ENCODE measurements around the gene ABHD17C.

ABHD17C gene

DNA sequence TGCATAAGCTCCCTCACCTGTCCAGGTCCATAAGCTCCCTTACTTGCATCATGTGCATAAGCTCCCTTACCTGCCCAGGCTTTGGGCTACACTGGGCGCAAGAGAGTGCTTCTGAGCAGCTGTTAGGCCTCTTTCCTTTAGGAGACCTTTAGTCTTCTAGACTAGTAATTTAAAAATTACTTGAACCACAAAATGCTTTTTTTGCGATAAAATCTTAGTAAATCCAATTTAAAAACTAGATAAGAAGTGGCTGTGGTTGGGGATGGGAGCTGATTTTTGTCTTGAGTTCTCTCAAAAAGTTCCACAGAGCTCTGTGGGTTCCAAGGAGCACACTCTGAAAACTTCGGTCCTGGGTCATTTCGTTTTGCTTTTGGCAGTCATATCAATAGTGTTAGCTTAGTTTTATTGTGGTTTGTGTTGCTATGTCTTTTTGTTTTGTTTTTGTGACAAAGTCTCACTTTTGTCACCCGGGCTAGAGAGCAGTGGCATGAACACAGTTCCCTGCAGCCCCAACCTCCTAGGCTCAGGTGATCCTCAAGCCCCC, 90.8 kb downstream of the ABHD17C start:
- FAIRE-seq = no peak
- no peak for DNase-seq (ENCODE audit: low spot score)

DNA sequence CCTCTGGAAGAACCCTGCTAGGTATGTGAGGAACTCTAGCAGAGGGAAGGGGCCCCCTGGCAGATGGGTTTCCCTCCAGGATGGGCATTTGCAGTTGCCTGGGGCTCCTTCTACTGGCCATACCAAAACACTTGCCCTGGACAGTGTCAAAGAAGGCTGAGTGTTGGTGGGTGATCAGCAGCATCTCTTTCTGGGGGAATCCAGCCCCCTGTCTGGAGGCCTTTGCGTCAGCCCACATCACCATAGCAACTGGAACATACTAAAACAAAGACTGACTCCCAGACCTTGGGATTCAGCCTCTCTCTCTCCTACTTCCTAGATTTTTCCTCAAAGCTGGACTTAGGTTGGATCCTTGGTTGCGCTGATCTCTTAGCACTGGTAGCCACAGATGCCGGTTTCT, 92.2 kb downstream of the ABHD17C start:
- no peak for DNase-seq (ENCODE audit: low spot score)
- FAIRE-seq = no peak

DNA sequence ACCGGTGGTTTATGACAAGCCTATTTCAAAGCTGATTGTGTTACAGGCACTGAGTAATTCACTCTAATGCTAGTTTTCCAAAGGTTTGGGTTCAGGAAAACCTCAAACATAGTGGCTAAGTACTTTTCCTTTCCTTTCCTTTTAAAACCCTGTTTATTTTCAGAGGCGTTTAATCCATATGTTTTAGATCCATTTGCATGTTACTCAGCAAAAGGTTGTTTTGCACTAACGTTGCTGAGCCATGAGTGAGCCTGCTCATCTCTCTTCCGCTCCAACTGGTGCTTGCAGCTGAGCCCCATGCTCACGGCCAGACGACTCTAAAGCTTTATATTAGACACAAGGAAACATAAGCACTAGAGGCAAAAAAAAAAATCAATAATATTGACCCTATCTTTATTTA, 93.4 kb downstream of the ABHD17C start:
- DNase-seq (ENCODE audit: low spot score) = no peak

DNA sequence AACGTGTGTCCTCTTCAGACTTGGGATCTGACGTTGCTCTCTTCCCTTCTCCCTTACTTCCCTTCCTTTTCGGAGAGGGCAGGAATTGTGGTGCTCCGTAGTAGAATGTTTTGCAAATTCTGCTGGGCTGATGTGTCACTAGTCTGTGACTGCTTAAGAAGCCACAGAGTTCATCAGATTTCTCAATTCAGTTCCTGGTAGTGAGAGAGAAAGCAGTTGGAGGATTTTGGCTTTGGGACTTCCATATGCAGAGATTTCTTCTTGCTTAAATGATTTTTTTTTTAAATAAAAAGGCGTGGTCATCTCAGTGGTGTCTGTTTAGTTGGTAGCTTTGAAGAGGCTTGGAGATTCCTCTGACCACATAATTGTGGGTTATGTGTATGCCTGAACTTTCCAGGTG, 94.2 kb downstream of the ABHD17C start:
- FAIRE-seq (peak; percentile 48), DNase-seq (ENCODE audit: low spot score) (peak; percentile 11)

More for the DNA sequence above, 93.4 kb downstream of the ABHD17C start:
- no peak for FAIRE-seq

DNA sequence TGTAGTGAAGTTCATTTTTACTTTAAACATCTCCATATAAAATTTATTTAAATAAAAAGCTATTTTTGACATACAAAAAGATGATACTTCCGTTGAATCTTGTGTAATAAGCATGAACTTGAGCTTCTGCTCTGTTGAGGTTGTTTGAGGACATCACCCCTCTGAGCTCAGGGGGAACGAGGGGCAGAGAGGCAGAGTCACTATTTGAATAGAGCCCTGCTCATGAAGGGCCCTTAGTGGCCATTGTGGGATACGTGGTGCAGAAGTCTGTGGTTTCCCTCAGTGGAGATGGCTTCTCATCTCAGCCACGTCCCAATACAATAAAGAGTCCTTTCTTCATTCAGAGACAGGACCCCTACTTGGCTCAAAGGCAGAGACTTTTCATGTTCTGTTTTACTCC, 94.7 kb downstream of the ABHD17C start:
- FAIRE-seq = no peak
- DNase-seq (ENCODE audit: low spot score) = no peak

- DNase-seq (ENCODE audit: low spot score) (no peak), FAIRE-seq (no peak)
These were observed 95.1 kb downstream of the ABHD17C start for GRCh38 chr15:80790236-80790635.

- DNase-seq (ENCODE audit: low spot score) (no peak), FAIRE-seq (no peak)
These were observed 95.9 kb downstream of the ABHD17C start for GRCh38 chr15:80791004-80791403.

DNA sequence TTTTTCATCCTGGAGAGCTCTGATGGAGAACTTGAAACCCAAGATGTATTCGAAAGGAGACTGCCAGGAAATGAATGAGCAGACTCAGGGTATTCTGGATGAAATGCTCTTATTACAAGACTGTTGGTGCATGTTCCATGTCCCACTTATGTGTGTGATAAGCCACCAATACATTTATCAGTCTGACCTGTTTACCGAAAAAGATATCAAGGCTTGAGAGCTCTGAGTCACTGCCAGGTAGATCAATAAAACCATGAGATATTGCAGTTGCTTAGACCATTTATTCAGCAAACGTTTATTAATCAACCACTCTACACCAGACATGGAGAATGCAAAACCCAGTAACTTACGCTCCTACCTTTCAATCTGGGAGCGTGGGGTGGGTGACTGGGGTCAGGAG, 101.3 kb downstream of the ABHD17C start:
- DNase-seq (ENCODE audit: low spot score) = no peak
- no peak for FAIRE-seq

- DNase-seq (ENCODE audit: low spot score) (no peak), FAIRE-seq (no peak)
These were observed 103.8 kb downstream of the ABHD17C start for GRCh38 chr15:80798911-80799310.

DNA sequence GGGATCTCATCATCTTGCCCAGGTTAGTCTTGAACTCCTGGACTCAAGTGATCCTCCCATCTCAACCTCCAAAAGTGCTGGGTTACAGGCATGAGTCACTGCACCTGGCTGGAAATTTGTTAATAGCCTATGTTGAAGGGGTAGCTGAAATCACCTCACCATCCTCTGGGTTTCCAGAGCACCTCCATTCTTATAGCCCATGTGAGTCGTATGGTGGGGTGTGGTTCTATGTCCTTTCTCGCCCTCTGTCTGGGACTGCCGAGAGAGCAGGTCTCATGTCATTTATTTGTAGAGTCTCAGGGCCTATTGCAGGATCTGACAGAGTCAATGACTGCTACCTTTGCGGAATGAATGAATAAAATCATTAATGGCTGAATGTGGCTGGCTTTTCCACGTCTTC, 105.0 kb downstream of the ABHD17C start:
- FAIRE-seq (no peak), DNase-seq (ENCODE audit: low spot score) (no peak)

GRCh38 chr15:80801891-80802680, 107.0 kb downstream of the ABHD17C start:
- DNase-seq (ENCODE audit: low spot score) (no peak), FAIRE-seq (no peak)

GRCh38 chr15:80803580-80804525, 108.7 kb downstream of the ABHD17C start:
- FAIRE-seq (no peak), DNase-seq (ENCODE audit: low spot score) (no peak)

DNA sequence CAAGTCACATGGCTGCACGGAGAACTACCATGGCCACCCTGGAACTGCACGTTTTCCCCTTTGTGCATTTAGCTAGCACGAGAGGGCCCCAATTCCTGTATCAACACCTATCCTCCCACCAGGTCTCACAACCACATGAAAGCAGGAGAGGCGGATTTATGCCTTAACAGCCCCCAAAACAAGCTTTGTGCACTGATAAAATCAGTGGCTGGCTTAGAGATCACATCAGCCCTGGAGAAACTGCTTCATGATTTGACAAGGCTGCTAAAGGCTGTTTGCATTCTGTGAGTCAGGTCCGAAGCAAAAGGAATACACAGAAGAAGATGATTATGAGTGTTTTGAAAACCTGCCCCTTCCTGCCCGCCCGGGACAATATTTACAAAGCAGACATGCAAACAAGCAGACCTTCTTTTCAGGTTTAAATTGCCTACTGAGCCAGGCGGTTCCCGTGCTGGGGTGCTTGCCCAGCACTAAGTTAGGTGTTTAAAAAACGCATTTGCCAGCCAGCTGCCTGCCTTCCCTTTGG, 109.9 kb downstream of the ABHD17C start:
- no peak for DNase-seq (ENCODE audit: low spot score)
- FAIRE-seq = no peak
